GM18508 (cell line): ENCODE results near the gene MXRA5.
"Not testable (repeated sequence)": the region's sequence is repeated elsewhere in the genome, so short reads cannot be mapped to it uniquely, and the experiment has no call there.

Source experiments
- ATAC-seq: cut with Tn5 transposase; IDR thresholded peaks from one replicate; pipeline ENCODE4 v1.9.1; 2021; ENCODE audit warnings: moderate number of reproducible peaks; ENCODE audit not compliant: insufficient read depth, unreplicated experiment

Gene MXRA5

DNA sequence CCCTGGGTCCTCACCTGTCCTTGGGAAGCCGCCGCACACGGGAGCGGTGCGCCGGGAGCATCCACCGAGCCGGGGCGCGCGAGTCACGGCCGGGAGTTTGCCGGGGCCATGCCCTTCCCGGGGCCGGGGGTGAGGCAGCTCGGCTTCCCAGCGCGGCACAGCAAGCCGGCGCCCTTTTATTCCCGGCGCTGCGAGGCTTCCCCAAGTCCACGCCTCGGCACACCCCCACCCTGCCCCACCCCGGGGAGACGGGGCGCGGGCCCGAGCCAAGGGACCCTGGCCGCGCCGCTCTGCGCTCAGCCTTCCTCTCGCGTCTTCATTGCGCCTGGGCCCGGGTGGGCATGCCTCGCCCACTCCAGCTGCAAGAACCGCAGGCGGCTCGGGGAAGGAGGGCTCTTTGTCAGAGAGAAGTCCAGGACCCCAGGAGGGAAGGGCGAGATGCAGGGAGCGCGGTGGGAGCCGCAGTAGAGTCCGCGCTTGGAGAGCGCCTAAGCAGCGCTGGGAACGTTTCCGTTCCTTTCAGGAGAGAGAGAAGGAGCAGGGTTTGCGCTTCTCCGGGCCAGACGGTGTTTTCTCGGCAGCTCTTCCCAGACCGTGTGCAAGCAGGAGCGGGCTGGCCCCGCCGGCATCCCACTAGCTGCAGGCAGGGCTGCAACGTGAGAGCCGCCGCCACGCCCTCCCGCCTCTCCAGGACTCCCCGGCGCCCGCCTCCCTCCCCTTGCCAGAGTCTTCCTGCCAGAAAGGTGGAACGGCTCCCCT, at the start of gene MXRA5:
Gene MXRA5, minus strand, starts transcription at position 152 of the 759 bp plus-strand sequence. CDS start 2,819 bp downstream, outside the sequence.
- ATAC-seq = no peak

- ATAC-seq = no peak
Measured at GRCh38 chrX:3393581-3394111, 47.2 kb upstream of the MXRA5 start.

DNA sequence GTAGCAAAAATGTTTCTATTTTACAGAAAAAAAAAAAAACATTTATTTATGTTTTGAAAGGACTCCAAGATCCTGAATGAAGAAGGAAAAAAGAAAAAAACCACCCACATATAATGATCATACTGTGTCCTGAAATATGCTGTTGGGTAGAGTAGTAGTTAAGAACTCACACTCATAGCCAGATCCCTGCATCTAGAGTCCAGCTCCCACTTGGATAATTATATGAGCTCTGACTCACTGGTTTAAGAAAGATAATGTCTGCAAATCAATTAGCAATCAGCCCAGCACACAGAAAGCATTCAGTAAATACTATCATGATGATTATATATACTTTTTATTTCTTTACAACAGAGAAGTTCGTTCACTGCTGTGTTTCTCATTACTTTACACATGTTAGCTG, 46.7 kb upstream of the MXRA5 start:
- ATAC-seq = no peak

DNA sequence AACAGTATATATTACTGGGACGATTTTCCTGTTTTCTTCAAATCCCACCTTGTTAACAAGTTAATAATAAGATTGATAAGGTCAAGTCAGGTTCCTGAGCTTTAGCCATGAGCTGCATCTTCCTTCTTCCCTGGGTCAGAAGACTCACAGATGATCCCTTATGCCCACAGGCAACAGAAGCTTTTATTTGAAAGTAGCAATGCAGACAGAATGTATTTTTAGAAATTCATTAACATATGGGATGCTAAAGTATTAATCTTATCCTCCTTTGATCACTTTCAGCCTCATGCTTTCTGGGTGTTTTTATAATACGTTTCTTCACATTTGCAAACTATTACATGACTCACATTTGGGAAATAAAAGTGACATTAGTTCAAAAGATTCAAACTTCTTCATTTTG, 42.0 kb upstream of the MXRA5 start:
- no peak for ATAC-seq

GRCh38 chrX:3384327-3384726, 37.9 kb upstream of the MXRA5 start:
- ATAC-seq = no peak

DNA sequence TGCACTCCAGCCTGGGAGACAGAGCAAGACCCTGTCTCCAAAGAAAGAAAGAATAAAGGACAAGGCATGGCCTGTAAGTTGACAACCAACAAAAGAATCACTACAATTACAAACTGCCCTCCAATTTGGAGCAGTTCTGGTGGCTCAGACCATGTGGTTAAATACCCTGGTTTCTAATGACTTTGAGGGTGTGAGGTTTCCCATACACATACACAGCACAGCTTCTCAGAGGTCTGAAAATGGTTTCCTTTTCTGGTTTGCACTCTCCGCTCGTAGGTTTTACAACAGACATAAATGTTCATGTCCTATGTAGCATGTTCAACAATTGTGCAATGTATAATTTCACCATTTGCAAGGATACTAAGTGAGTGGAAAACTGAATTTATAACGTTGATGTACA, 34.2 kb upstream of the MXRA5 start:
- no peak for ATAC-seq

- no peak for ATAC-seq
Measured at GRCh38 chrX:3379111-3379510, 32.7 kb upstream of the MXRA5 start.

DNA sequence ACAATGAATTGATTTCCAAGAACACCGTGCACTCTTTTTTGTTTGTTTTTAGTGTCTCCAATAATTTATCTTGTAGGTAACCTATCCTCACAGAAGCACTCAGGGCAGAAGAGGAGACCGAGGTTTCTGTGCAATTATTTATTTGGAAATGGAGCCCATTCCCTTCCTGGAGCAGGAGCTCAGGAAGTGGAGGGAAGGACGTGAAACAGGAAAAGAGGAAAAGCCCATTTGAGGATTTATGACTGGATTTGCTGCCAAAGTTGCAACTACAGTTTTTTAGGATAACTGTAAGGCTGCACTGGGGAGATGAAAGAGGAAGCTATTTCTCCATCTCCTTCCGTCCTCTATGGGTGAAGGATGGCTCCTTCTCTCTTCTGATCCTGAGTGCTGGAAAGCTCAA, 31.7 kb upstream of the MXRA5 start:
- no peak for ATAC-seq

DNA sequence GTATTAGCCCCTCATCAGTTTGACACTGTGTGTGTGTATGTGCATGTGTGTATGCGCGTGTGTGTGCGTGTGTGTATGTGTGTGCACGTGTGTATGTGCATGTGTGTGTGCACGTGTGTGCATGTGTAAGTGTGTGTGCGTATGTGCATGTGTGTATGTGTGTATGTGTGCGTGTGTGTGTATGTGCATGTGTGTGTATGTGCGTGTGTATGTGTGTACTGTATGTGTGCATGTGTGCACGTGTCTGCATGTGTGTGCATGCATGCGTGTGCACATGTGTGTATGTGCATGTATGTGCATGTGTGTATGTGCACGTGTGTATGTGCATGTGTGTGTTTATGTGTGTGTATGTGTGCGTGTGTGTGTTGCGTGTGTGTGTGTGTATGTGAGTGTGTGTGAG, 31.1 kb upstream of the MXRA5 start:
- no peak for ATAC-seq

DNA sequence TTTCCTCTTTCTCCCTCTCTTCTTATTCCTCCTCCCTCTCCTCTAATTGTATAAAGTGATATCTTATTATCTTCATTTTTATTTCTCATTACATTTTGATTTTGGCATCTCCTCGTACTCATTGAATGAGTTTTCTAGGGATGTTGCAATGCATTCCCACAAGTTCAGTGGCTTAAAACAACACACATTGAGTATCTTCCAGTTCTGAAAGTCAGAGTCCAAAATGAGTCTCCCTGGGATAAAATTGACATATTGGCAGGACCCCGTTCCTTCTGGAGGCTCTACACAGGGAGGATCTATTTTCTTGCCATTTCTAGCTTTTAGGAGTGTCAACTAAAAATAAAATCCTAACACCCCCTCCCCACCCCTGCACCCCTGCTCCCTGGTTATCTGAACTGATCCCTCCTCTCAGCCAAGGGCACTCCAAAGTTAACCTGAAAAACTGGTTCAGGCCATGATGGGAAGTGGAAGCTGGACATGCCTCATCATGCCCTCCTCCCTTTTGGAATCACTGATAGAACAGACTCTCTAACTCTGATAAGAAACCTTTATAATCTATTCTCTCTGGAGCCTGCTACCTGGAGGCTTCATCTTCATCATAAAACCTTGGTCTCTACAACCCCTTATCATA, 29.5 kb upstream of the MXRA5 start:
- not testable (repeated sequence) for ATAC-seq

- no peak for ATAC-seq
Measured at GRCh38 chrX:3374108-3374800, 27.8 kb upstream of the MXRA5 start.

GRCh38 chrX:3371163-3371562, 24.7 kb upstream of the MXRA5 start:
- ATAC-seq = no peak

DNA sequence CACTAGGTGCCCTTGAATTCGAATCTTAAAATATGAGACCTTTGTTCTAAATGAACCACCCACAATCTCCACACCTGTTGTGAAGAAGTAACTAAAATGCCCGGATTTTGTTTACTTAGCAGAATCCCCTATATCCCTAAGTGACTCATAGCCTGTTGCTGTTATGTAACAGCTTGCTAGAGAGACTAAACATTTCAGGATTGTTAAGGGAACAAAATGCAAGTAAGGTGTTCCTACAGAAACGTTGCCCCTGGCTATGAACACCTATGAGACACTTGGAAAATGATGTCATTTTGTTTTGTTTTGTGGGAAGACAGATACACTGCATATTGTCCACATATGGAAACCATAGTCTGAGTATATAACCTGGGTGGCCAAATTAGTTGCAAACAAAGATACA, 24.2 kb upstream of the MXRA5 start:
- ATAC-seq = no peak

DNA sequence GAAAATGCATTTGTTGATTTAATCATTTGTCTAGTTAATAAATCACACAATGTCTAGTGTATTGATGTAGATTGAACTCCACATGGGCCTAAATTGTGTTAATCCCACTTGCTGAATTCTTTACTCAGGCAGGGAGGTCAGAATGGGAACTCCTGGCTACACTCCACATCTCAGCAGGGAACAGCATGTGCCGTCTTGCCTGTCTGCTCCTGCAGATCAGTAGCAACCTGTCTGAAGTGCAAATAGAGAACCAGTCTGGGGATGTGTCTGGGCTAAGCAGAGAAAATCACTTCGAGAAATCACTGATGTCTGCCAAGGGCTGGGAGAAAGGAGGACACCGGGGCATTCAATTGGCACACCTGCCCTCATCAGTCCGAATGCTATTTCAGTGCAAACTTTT, 16.5 kb upstream of the MXRA5 start:
- ATAC-seq = no peak

- ATAC-seq = no peak
Measured at GRCh38 chrX:3360881-3361280, 14.4 kb upstream of the MXRA5 start.

DNA sequence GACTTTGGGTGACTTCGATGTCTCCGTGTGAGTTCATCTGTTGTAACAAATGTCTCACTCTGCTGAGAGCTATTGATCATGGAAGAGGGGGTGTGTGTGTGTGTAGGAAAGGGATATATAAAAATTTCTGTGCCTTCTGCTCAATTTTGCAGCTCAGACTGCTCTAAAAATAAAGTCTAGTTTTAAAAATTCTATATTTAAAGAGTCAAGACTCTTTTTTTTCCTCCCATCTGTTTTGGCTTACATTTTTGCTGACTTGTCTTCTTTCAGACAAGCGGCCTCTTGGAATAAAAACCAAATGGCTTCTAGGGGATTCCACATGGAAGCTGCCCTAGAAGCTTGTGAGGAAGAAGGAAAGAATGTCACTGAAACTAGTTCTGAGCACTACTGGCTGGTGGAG, 6.3 kb upstream of the MXRA5 start:
- ATAC-seq = not testable (repeated sequence)

- no peak for ATAC-seq
Measured at GRCh38 chrX:3351276-3351675, 4.8 kb upstream of the MXRA5 start.

DNA sequence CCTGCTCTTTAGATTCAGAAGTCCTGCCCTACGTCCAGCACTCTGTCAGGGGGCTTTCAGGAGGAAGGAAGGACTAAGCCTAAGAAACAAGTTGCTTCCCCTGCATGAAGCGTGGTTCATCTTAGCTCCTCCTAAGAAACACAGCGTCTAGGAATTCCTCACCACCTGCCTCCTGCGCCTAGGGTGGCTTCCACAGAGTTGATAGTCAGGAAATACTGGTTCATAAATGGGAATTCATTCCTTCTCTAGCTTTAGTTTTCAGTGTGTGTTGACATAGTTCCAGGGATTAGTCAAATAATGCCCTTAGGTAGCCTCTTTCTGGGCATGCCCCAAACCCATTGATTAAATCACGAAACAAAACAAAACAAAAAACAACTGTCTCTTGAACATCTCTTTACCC, 1.7 kb upstream of the MXRA5 start:
- no peak for ATAC-seq

DNA sequence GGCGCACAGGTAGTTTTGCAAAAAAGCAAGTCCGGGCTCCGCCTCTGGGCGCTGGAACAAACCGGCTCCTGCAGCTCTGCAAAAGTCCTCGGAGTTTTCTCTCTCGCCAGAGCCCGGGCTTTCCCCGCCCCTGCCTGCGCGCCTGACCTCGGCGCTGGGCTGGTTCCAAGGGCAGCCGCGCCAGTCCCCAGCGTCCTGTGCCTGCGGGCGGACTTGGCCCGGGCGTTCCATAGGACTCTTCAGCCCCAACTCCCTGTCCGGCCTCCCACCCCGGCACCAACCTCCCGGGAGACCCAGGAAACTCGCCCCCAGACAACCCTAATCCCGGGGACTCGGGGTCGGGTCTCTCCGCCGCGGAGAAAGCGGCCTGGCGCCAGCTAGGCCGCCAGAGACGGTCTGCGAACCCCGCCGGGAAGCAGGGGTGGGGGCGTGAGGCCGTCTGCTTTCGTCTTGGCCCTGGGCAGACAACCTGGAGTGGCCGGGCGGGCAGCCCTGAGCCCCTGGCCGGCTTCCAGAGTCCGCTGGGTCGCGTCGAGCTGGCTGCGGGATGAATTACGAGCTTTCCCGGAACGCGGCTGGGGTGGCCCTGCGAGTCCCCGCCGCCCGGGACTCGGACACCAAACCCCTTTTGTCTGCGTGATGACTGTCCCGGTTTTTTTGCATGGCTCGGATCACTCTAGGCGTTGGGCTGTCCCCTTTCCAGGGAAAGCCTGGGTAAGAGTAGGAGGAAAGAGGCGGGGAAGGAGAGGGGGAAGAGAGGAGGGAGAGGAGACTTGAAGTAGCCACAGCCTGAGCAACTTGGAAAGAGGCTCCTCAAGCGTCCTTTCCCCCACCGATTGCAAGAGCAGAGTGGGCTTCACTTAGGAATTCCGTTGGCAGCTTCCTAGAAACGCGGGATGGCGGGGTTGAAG, 916 bp downstream of the MXRA5 start:
- no peak for ATAC-seq

DNA sequence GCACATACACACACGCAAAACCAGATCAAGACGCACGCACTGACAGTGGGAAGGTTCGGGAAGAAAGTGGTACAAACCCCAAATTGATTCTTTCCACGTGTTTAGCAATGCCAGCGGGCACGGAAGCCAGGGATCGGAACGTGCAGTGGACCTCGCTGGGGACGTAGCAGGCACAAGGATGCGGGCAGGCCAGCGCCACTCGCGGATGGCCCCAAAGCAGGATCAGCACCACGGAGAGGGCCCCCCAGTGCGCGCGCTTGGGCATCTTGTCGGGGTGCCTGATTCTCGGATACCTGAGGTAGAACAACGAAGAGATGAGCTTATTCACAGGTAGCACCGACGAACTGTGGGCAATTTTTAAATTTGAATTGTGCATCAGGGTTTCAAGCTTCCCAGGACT, 2.9 kb downstream of the MXRA5 start:
- ATAC-seq = not testable (repeated sequence)
